Astrocyte (in vitro differentiated cells and primary cell): ENCODE data around the gene RSRC2.

Experiments used
- EZH2 ChIP-seq: IDR thresholded peaks from 2 replicates; pipeline ENCODE4 v1.6.1; 2012; ENCODE audit warnings: mild to moderate bottlenecking, low read length, inconsistent platforms; ENCODE audit not compliant: insufficient read depth
- TF ChIP-seq, protein P1 (sequence below): IDR thresholded peaks from 2 replicates; pipeline ENCODE4 v1.5.1; 2011; ENCODE audit warnings: low read depth, mild to moderate bottlenecking, inconsistent platforms, low read length, moderate library complexity; ENCODE audit not compliant: insufficient read depth

DNA sequence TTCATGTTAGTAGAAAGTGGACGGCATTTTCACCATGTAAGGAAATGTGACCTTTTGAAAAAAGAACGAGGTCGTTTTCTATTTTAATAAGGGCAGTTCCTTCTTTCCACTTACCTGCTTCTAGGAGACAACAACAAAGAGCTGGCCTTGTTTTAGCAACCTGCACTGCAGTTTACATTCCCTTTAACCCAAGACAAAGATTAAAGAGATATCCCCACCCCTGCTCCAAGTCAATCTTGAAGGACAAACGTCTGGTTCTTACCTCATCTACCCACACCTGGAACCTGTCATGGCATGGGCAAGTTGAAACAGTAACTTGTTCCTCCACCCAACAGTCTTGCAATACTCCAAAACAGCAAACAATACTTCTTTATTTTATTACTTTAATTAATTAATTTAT lies 58.8 kb downstream of the RSRC2 start:
- TF ChIP-seq, protein P1, sequence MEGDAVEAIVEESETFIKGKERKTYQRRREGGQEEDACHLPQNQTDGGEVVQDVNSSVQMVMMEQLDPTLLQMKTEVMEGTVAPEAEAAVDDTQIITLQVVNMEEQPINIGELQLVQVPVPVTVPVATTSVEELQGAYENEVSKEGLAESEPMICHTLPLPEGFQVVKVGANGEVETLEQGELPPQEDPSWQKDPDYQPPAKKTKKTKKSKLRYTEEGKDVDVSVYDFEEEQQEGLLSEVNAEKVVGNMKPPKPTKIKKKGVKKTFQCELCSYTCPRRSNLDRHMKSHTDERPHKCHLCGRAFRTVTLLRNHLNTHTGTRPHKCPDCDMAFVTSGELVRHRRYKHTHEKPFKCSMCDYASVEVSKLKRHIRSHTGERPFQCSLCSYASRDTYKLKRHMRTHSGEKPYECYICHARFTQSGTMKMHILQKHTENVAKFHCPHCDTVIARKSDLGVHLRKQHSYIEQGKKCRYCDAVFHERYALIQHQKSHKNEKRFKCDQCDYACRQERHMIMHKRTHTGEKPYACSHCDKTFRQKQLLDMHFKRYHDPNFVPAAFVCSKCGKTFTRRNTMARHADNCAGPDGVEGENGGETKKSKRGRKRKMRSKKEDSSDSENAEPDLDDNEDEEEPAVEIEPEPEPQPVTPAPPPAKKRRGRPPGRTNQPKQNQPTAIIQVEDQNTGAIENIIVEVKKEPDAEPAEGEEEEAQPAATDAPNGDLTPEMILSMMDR, result no peak
- TF ChIP-seq EZH2, result no peak
